GM18873 (cell line): ENCODE measurements around the gene CFP.

Experiments
- ATAC-seq: cut with Tn5 transposase; IDR thresholded peaks from one replicate; pipeline ENCODE4 v1.9.1; 2021; ENCODE audit warnings: mild to moderate bottlenecking, moderate library complexity, moderate number of reproducible peaks; ENCODE audit not compliant: unreplicated experiment, low FRiP score

The CFP gene

GRCh38 chrX:47643926-47644325 lies 14.2 kb upstream of the CFP start:
- ATAC-seq: no peak

- no peak for ATAC-seq
Observed at GRCh38 chrX:47638816-47639215, 9.1 kb upstream of the CFP start.

DNA sequence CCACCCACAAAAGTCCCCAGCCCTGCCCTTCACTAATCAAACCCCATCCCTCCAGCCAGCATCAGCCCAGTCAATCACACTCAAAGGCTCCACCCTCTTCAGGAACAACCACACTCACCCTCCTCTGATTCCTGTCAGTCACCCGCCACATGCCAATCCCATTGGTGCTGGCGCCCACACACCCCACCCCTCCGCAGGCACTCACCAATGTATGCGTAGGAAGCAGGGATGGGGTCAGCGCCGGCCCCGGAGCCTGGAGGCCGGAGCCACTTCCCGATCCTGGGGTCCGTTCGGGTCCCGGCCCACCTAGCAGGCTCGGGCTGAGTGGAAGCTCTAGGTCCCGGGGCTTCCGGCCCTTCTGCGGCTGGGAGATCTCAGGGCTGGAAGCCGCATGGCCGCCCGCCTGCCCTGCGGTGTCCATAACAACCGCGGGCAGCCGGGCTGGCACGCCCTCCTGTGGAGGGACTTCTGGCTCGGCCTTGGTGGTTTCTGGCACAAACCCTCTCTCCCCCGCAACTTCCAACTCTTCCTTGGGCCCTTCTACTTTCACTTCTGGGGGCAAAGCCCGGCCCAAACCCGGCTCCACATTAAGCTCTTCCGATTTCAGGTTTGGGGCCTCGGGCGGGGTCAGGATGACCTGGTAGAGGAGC lies 7.9 kb upstream of the CFP start:
- ATAC-seq: no peak

DNA sequence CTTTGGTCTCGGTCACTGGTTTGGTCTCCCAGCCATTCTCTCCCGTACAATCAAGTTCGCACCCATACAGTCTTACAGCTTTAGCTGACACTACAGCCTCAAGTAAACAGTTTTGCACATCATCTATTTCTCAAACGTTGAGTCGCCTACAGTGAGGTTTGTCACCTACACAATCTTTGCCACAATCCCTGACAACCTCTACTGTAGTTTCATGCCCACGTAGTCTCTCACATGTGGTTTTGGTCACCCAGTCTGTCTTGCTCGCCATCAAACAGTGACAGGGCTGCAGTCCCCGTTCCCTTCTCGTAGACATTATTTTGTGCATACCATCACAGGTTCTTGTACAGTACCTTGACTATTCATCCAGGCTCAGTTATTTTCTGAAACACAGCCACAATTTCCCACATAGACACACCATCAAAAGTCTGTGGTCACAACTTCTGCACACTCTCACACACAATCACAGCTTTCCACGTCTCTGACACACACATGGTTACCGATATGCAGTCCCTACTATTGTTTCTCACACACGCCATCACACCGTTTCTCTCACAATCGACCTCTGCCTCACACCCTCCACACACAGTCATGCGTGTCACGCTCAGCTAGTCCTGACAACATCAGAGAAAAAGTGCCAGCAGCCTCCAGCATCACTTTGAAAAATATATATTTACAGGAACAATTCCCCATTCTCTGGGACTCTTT lies 5.3 kb upstream of the CFP start:
- ATAC-seq: no peak

DNA sequence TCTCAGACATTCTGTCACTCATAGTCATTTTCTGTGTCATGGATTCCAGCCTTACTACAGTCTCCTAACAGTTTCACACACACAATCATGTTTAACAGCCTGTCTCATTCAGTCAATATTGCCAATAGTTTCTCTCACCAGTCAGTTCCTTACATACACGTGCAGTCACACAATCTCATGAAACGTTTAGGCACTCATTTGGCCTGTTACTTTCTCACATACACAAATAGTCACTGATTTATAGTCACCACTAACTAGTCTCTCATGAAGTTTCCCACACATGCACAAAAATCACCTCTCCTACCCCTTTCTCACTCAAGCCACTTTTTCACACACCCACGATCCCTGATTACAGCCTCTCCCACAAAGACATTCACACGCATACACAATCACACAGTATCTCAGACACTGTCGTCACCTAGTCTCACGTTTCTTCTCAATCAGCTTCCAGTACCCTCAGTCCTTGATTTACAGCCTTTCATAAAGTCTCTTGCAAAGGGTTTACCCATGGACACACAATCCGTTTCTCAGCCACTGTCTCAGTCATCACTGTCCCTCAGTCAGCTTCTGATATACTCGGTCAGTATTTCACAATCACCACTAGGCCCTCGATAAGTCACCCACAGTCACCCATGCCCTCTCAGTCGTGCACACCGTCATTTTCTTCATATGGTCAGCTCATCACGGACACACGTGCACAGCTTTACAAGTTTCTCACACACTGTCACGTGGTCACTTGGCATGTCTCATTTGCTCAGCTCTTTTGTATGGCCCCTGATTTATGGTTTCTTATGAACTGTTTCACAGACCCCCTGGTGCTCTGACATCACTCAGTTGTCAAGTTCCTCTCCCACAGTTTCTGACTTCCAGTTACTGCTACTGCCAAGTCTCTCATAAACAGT lies 4.2 kb upstream of the CFP start:
- ATAC-seq: no peak

DNA sequence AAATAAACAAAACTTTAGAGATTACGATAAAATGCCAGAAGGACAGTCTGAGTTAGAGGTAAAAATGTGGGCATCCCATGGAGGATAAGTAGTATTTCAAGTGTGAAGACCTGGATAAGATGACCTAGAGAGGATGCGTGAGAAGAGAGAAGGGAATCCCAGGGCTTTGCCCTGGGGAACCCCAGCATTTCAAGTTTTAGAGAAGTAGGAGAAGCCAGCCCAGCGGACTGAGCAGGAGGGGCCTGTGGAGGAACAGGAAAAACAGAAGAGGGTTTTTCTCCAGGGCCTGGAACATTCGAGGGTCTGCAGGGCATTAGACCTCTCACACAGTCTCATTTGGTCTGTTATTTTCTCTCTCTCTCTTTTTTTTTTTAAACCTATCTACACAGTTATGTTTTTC lies 2.9 kb upstream of the CFP start:
- no peak for ATAC-seq

DNA sequence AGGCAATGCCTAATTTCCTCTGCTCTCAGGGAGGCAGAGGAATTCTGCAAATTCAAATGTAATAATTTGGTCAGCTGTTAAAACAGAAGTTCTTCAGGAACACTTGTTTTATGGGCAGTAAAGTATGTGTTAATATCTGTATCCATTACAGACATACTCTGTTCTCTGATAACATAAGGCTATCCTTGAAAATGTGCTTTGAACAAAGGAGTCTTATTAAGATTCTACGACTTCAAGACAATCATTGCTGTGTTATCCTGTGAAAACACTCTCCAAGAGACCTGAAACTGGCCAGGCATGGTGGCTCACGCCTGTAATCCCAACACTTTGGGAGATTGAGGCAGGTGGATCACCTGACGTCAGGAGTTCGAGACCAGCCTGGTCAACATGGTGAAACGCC lies 1.9 kb upstream of the CFP start:
- ATAC-seq: no peak

DNA sequence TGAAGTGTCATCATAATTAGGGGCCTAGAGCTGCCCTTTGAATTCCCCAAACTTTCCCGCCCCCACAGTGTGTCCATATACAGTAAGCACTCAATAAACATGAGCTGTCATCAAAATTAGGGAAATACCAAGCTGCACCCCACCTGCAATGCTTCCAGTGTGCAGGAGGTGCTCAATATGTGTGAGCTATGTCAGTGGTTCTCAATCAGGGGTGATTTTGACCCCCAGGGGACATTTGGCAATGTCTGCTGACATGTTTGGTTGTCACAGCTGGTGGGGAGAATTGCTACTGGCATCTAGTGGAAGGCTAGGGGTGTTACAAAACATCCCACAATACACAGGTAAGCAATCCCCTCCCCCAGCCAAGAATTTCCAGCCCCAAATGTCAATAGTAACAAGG lies 748 bp downstream of the CFP start:
- no peak for ATAC-seq

- ATAC-seq: no peak
Observed at GRCh38 chrX:47625365-47625764, 4.4 kb downstream of the CFP start.

GRCh38 chrX:47623540-47624027 lies 6.1 kb downstream of the CFP start:
- ATAC-seq: no peak

DNA sequence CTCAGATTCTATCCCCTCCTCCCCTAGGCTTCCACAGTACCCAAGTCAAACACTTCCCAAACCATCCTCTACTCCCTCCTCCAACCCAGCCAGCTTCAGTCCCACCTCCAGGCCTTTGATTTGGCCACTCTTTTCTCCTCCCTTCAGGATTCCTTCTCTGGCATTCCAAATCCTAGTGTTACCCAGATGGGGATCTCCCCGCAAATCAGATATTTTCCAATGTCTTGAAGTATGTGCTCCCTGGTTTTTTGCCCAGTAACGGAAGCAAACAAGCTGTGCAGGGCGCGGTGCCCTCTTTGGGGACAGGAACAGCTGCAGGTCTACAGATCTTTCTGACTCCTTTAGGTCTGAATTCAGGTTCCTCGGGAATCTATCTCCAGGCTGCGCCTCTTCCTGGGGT lies 7.9 kb downstream of the CFP start:
- no peak for ATAC-seq

- no peak for ATAC-seq
Observed at GRCh38 chrX:47620303-47620685, 9.4 kb downstream of the CFP start.

GRCh38 chrX:47619486-47620302 lies 10.0 kb downstream of the CFP start, which contains the start of gene SYN1:
SYN1 (minus strand) TSS chrX:47619857; CDS start chrX:47619728, 129 bp downstream.
- no peak for ATAC-seq

GRCh38 chrX:47618923-47619485 lies 10.7 kb downstream of the CFP start:
- ATAC-seq: no peak

DNA sequence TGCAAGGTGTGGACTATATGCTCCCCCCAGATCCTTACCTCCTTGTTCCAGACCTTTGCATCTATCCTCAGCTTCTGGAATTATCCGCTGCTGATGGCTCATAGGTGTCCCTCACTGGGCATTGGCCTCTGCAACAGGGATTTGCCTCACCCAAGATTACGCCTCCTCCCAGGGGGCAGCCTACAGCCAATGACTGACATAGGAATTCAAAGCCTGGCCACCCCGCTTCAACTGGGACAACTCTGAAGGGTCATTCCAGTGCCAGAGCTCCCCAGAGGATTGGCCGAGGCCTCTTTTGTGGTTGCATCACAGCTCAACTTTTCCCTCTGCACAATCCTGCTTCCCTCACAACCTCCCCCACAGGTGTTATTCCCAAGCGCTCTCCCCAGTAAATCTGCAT lies 15.1 kb downstream of the CFP start:
- no peak for ATAC-seq

DNA sequence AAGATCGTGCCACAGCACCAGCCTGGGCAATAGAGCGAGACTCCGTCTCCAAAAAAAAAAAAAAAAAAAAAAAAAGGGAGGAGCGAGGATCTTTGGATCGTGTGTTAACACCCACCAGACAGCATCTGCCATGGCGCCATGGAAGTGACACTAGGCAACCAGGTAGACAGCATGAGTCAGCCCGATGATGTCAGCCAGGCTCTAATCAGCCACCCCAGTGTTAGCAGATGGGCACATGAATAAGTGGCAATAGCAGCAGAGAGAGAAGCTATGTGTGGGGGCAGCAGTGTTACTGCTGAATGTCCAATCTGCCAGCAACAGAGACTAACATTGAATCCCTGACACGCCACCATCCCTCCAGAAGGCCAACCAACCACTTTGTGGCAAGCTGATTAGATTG lies 16.6 kb downstream of the CFP start:
- no peak for ATAC-seq

DNA sequence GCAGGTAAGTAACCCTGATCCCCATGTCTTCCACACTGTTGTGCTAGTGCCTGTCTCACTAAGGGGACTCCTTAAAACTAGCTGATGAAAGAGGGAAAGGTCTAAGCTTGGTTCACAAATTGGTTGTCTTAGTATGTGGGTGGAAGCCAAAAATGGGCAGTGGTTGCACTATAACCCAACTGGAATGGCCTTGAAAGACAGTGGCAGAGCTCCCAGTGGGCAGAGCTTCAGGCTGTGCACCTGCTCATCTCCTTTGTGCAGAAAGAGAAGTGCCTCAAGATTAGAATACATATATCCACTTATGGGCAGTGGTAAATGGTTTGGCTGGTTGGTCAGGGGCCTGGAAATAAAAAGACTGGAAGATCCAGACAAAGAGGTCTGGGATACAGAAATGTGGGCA lies 17.3 kb downstream of the CFP start:
- no peak for ATAC-seq

DNA sequence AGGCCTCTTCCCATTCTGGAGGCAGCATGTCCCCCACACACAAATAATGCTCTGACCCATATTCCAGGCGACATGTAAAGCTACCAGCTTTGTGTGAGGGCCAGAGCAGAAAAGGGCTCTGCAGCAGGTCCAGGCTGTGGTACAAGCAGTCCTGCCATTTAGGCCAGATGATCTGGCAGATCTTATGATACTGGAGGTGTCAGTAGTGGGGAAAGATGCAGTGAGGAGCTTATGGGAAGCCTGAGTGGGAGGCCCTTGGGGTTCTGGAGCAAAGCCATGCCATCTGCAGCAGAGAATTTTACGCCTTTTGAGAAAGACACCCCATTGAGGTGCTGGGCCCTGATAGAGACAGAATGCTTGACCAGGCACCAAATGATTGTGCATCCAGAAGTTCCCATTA lies 17.8 kb downstream of the CFP start:
- no peak for ATAC-seq

GRCh38 chrX:47611489-47611888 lies 18.2 kb downstream of the CFP start:
- ATAC-seq: no peak

DNA sequence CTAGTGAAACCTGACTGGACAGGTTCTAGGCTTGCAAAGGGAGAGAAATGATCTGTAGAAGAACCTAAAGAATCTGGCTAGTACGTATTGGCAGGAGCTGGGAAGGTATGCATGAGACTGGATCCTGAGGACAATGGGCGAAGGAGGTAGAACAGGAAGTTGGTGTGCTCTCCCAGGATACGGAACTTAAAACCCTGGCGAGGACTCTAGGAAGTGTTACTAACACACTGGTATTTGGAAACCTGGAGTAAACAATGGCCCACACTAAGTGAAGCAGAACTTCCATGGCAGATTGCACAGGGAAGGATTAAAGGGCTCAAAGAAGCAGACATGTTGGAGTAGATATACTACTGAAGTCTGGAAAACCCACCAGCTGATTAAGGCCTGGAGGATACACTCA lies 19.2 kb downstream of the CFP start:
- ATAC-seq: no peak
